Activated CD4-positive, alpha-beta memory T cell treated with anti-CD3 and anti-CD28 coated beads for 36 hours (primary cell): ENCODE results near the gene CBARP. TPM values are rescaled to one million over a fixed set of nuclear protein-coding genes. Genes with fewer than 3 reads are reported as not detected.
A peak's percentile ranks its signal among the peaks of the same experiment; 100 is the strongest.

ENCODE experiments used
- CTCF ChIA-PET: fragments of 350-600 bp; sonication (Branson Sonifier 250); formaldehyde crosslinking; loops from one replicate; lab custom pipeline; 2021; ENCODE audit warnings: antibody characterized with exemption, inconsistent platforms; lab: Charles Lee
- POLR2A ChIA-PET: fragments of 350-600 bp; sonication (Branson Sonifier 250); formaldehyde crosslinking; loops from one replicate; lab custom pipeline; 2021; ENCODE audit warnings: antibody characterized with exemption; lab: Charles Lee
- DNase-seq: peaks from one replicate; pipeline ENCODE4 v3.0.0-alpha.2; 2020
- H3K27ac Mint-ChIP-seq: one replicate; pipeline ENCODE4 v1.8.0; 2021; ENCODE audit warnings: mixed read lengths
- H3K27me3 Mint-ChIP-seq: one replicate; pipeline ENCODE4 v1.8.0; 2021; ENCODE audit warnings: mixed read lengths
- H3K36me3 Mint-ChIP-seq: one replicate; pipeline ENCODE4 v1.8.0; 2021; ENCODE audit warnings: mixed read lengths
- H3K4me1 Mint-ChIP-seq: one replicate; pipeline ENCODE4 v1.8.0; 2021; ENCODE audit warnings: low read depth, mixed read lengths
- H3K4me3 Mint-ChIP-seq: one replicate; pipeline ENCODE4 v1.8.0; 2021; ENCODE audit warnings: mild to moderate bottlenecking, mixed read lengths
- H3K9me3 Mint-ChIP-seq: one replicate; pipeline ENCODE4 v1.8.0; 2021; ENCODE audit warnings: mixed read lengths
- intact Hi-C: fragments of 100-400 bp; cut with micrococcal nuclease; formaldehyde crosslinking; loops from one replicate; pipeline ENCODE4 v1.15.1; 2023
- total RNA-seq, 2 experiments: library from RNA; stranded (reverse); gene quantifications; one replicate each; pipeline ENCODE4 v1.2.3, GENCODE V29; 2021

The CBARP gene
- total RNA-seq, 2 experiments from 2014 or later: 1.3 to 2.1 TPM

DNA sequence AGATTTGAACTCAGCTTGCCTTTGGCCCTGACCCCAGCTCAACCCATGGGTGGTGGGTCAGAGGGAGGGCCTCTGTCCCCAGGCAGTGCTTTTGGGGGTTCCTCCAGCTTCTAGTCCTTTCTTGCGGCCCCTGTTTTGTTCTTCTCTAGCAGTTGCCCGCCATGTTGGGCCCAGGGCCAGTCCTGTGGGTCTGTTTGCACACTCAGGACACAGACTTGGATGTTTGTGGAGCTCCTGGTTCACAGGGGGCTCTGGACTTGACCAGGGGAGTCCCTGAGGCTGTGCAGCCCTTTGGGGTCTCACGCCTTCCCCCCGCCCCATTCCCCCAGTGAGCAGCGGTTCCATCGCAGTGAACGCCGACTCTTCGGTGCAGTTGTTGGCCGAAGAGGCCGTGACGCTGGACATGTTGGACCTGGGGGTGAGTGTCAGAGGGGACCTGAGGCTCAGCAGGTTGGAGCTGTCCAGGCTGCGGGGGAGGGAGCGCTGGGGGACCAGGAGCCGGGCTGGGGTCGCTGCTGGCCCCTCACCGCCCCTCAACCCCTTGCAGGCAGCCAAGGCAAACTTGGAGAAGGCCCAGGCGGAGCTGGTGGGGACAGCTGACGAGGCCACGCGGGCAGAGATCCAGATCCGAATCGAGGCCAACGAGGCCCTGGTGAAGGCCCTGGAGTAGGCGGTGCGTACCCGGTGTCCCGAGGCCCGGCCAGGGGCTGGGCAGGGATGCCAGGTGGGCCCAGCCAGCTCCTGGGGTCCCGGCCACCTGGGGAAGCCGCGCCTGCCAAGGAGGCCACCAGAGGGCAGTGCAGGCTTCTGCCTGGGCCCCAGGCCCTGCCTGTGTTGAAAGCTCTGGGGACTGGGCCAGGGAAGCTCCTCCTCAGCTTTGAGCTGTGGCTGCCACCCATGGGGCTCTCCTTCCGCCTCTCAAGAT is 6.2 kb upstream of the CBARP start:
- intact Hi-C loops: loop anchor here (1.0 to 5.0 kb wide), 3 partner anchors 22 to 222 kb away; partner anchors contain the start of genes GPX4, RNU6-2 and TMEM259
- POLR2A ChIA-PET: interaction anchor here (1.6 to 3.9 kb wide), 6 partner anchors 9 to 25 kb away, joined by 4 to 37 read pairs (median 8); partner anchors contain the start of gene CIRBP
- peak overlapping the region; percentile 81 for H3K27ac Mint-ChIP-seq

DNA sequence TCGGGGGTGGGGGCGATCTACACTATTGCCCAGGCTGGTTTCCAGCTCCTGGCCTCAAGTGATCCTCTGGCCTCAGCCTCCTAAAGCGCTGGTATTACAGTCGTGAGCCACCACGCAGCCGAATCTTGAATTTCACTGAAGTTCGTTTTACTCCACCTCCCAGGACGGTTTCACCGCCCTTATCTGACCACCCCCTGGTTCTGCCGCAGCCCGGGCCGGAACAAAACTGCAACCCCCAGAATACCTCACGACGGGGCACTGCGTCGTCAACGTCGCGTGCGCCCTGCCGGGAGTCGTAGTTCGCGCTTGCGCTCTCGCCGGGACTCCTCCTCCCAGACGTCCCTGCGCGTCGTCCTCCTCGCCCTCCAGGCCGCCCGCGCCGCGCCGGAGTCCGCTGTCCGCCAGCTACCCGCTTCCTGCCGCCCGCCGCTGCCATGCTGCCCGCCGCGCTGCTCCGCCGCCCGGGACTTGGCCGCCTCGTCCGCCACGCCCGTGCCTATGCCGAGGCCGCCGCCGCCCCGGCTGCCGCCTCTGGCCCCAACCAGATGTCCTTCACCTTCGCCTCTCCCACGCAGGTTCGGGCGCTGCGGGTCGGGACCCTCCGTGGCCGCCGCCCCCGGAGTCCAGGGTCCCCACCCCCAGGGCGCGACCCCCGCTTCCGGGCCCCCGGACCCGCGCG is 3.8 kb upstream of the CBARP start, which contains the start of gene ATP5F1D:
ATP5F1D (plus strand) TSS at position 335 of the 679 bp plus-strand sequence; CDS start at position 435, 100 bp downstream.
- Mint-ChIP-seq H3K4me3 (peak within 1 kb of the TSS; percentile 91), H3K9me3 (no peaks in the 10 kb centered on the region), H3K27me3 (peaks cover 9% of the 10 kb centered on the region), H3K36me3 (no peaks in the 10 kb centered on the region), H3K4me1 (peaks cover 37% of the 10 kb centered on the region), H3K27ac (peak within 1 kb of the TSS; percentile 80)
- ChIA-PET CTCF (interaction anchor here (0.6 to 8.1 kb wide), 10 partner anchors 20 to 257 kb away, joined by 3 to 649 read pairs (median 4); partner anchors contain the start of genes CIRBP and WDR18), POLR2A (interaction anchor here (0.8 to 2.7 kb wide), 3 partner anchors 28 to 31 kb away, joined by 3 to 10 read pairs (median 4); partner anchors contain the start of gene CIRBP)
- DNase-seq: peak; percentile 96
- intact Hi-C loops: loop anchor here (2.0 to 5.0 kb wide), 5 partner anchors 109 to 321 kb away; partner anchors contain the start of genes GPX4, GRIN3B, RNU6-2 and TMEM259

More for the DNA sequence above, 6.2 kb upstream of the CBARP start:
- Mint-ChIP-seq H3K4me3 (peak overlapping the region; percentile 57), H3K36me3 (no peaks in the 10 kb centered on the region), H3K4me1 (peaks cover 29% of the 10 kb centered on the region), H3K9me3 (no peaks in the 10 kb centered on the region), H3K27me3 (peaks cover 2% of the 10 kb centered on the region)
- CTCF ChIA-PET: interaction anchor here (0.6 to 8.1 kb wide), 43 partner anchors 17 to 632 kb away, joined by 3 to 649 read pairs (median 4); partner anchors contain the start of genes ARHGAP45, CIRBP, CNN2 and FAM174C
- DNase-seq: peak; percentile 88

DNA sequence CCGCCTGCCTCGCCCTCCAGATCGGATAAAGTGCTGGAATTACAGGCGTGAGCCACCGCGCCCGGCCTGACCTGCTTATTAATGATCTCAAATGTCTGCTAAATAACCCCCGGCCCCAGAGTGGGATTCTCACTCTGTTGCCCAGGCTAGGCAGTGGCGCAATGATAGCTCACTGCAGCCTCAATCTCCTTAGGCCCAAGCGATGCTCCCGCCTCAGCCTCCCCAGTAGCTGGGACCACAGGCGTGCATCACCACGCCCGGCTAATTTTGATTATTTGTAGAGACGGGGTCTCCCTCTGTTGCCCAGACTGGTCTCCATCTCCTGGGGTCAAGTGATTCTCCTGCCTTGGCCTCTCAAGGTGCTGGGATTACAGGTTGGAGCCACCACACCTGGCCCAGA is 3.1 kb upstream of the CBARP start:
- H3K4me1 Mint-ChIP-seq: peaks cover 37% of the 10 kb centered on the region
- peak overlapping the region; percentile 73 for H3K4me3 Mint-ChIP-seq
- peaks cover 9% of the 10 kb centered on the region for H3K27me3 Mint-ChIP-seq
- ChIA-PET CTCF (interaction anchor here (0.6 to 8.1 kb wide), 14 partner anchors 20 to 257 kb away, joined by 3 to 649 read pairs (median 4); partner anchors contain the start of genes ARHGAP45, CIRBP, GRIN3B and WDR18), POLR2A (interaction anchor here (0.8 to 2.7 kb wide), 3 partner anchors 27 to 32 kb away, joined by 3 to 10 read pairs (median 4); partner anchors contain the start of gene CIRBP)
- H3K36me3 Mint-ChIP-seq: no peaks in the 10 kb centered on the region
- H3K27ac Mint-ChIP-seq: no peak overlapping the region
- no peak for DNase-seq
- intact Hi-C loops: loop anchor here (2.0 to 5.0 kb wide), 5 partner anchors 108 to 320 kb away; partner anchors contain the start of genes GPX4, GRIN3B, RNU6-2 and TMEM259
- no peaks in the 10 kb centered on the region for H3K9me3 Mint-ChIP-seq

DNA sequence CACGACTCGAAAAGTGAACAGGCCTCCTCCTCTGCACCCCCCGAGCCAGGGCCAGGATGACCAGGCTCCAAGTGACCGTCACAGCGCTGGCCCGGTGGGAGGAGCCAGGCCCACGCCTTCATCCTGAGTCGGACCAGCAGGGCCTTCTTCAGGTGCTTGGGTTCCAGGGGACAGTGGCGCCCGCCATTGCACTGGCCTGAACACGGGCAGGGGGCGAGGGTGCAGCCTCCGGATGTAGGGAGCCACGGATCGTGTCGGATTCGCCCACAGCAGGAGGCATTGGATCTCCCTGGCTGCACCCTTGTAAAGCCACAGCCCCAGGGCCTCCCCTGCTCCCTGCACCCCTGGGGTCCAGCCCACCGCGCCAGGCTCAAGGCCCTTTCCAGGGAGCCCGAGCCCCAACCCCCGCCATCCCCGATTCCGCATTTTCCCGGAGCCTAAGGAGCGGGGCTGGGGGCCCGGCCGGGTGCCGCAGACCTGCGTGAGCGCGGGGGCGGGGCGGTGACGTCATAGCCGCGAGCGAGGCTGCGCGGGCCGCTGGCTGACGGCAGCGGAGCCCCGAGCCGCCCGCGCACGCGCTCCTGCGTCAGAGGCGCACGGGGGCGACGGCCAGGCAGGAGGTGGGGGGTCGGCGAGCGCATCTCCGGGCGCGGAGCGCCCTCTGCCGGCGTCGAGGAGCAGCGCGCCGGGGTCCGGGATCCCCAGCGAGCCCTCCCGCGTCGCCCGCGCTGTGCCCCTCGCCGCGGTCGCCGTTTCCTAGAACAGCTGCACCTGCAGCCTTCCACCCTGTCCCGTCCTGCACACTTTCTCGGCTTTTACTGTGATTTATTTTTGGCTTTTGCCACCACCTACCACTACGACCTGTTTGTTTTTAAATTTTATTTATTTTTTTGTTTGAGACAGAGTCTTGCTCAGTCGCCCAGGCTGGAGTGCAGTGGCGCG is 2.3 kb upstream of the CBARP start:
- Mint-ChIP-seq H3K27me3 (peaks cover 9% of the 10 kb centered on the region), H3K27ac (no peak overlapping the region), H3K4me1 (peaks cover 37% of the 10 kb centered on the region), H3K9me3 (no peaks in the 10 kb centered on the region), H3K36me3 (no peaks in the 10 kb centered on the region), H3K4me3 (no peak overlapping the region)
- CTCF ChIA-PET: interaction anchor here (0.7 to 8.1 kb wide), 10 partner anchors 21 to 256 kb away, joined by 3 to 649 read pairs (median 4); partner anchors contain the start of genes ARHGAP45, CIRBP, GRIN3B and WDR18
- intact Hi-C loops: loop anchor here (2.0 to 5.0 kb wide), 5 partner anchors 107 to 319 kb away; partner anchors contain the start of genes GPX4, GRIN3B, RNU6-2 and TMEM259
- peak; percentile 94 for DNase-seq
- POLR2A ChIA-PET: interaction anchor here (1.1 to 2.7 kb wide), 2 partner anchors 26 to 29 kb away, joined by 4 to 10 read pairs; partner anchors contain the start of gene CIRBP

DNA sequence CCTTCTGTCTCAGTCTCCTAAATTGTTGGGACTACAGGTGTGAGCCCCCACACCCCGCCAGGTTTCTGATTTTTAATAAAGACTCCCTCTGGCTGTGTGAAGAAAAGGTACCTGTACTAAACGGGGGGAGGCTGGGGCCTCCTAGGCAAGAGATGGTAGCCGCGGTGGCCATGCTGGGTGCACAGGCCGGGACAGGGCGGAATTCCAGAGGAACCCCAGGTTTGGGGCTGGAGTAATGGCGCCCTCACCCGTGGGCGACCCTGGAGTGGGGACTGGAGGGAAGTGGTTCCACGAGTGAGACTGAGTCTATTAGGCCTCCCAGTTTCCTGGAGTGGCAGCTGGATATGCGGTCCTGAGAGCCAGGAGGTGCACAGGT is 1.6 kb upstream of the CBARP start:
- no peaks in the 10 kb centered on the region for H3K36me3 Mint-ChIP-seq
- H3K27ac Mint-ChIP-seq: no peak overlapping the region
- no peak for DNase-seq
- CTCF ChIA-PET: interaction anchor here (1.1 to 8.1 kb wide), 3 partner anchors 16 to 222 kb away, joined by 3 to 649 read pairs (median 4); partner anchors contain the start of gene CIRBP
- peaks cover 31% of the 10 kb centered on the region for H3K4me1 Mint-ChIP-seq
- POLR2A ChIA-PET: interaction anchor here (1.4 kb wide), 1 partner anchor 30 kb away, joined by 5 read pairs; the partner anchor contains the start of gene CIRBP
- no peaks in the 10 kb centered on the region for H3K9me3 Mint-ChIP-seq
- peak overlapping the region; percentile 64 for H3K4me3 Mint-ChIP-seq
- intact Hi-C loops: no loop called here
- H3K27me3 Mint-ChIP-seq: peaks cover 9% of the 10 kb centered on the region

DNA sequence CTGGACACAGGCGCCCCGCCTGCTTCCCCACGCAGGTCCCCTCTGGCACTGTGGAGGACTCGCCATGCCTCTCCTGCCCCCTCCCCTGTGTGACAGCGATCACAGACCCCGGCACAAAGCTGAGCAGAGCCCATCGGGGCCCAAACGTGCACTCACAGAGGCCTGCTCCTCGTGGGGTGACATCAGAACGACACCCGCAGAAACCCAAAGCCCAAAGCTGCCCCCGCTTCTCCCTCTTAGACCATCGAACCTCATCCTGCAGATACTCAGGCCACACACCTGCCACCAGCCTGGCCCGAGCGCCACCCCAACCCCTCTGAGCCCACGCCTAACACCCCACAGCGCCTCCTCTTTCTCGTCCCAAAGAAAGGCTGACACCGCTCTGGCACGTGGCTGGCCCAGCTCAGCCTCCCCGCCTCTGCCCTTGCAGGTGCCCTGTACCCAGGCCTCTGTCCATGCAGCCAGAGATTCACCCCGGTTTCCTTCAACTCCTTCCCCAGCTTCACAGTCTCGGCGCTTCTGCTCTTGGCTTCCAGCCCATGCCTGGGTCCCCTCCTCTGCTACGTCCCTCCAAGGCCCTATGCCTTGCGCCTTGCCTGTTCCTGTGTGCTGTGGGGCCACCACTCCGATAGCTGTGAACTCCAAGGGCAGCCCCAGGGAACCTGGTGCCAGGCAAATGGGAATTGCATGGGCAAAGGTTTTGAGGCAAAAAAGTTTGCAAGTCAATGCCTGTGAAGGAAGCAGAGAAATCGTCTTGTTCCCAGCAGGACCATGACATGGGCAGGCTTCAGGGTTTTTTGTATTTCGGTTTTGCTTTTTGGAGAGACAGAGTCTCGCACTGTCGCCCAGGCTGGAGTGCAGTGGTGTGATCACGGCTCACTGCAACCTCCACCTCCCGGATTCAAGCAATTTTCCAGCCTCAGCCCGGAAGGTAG is 831 bp upstream of the CBARP start:
- Mint-ChIP-seq H3K27me3 (peaks cover 9% of the 10 kb centered on the region), H3K4me3 (peak overlapping the region; percentile 64), H3K27ac (peak overlapping the region; percentile 33), H3K9me3 (no peaks in the 10 kb centered on the region), H3K4me1 (peaks cover 29% of the 10 kb centered on the region), H3K36me3 (no peaks in the 10 kb centered on the region)
- intact Hi-C loops: no loop called here
- CTCF ChIA-PET: interaction anchor here (1.1 to 1.2 kb wide), 2 partner anchors 15 to 221 kb away, joined by 3 to 4 read pairs; no protein-coding TSS in a partner anchor
- DNase-seq: no peak
- POLR2A ChIA-PET: interaction anchor here (0.5 to 1.4 kb wide), 3 partner anchors 30 to 424 kb away, joined by 3 to 5 read pairs (median 3); partner anchors contain the start of gene CIRBP

DNA sequence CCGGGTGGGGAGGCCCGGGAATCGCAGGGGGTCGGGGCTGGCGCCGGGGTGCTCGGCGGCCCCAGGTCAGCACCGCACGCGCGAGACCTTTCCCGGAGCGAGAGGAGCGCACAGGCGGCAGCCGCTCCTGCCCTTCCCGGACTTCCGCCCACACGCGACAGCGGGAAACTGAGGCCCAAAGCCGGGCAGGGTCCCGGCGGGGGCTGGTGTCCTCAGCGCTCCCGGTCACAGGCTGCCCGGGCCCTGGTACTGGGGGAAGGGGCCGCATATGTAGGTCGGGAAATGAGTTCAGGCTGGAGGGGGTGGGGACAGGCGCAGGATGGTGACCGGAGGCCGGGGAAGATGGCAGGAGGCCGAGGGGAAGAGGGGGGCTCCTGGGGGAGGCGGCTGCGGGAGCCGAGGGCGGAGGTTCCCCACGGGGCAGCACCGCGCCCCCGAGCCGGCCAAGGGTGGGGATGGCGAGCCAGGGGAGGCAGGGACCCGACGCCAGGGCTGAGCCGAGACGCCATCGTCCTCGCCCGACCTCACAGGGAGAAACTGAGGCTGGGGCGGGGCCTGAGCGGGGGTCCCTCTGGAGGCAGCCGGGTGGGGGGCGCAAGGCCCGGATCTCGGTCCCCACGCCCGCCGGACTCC is 662 bp downstream of the CBARP start:
- ChIA-PET POLR2A (no interaction called here), CTCF (no interaction called here)
- no peak overlapping the region for H3K27ac Mint-ChIP-seq
- H3K9me3 Mint-ChIP-seq: no peaks in the 10 kb centered on the region
- no peak for DNase-seq
- H3K36me3 Mint-ChIP-seq: no peaks in the 10 kb centered on the region
- peak overlapping the region; percentile 55 for H3K4me3 Mint-ChIP-seq
- H3K27me3 Mint-ChIP-seq: peaks cover 9% of the 10 kb centered on the region
- H3K4me1 Mint-ChIP-seq: peaks cover 19% of the 10 kb centered on the region
- intact Hi-C loops: no loop called here

DNA sequence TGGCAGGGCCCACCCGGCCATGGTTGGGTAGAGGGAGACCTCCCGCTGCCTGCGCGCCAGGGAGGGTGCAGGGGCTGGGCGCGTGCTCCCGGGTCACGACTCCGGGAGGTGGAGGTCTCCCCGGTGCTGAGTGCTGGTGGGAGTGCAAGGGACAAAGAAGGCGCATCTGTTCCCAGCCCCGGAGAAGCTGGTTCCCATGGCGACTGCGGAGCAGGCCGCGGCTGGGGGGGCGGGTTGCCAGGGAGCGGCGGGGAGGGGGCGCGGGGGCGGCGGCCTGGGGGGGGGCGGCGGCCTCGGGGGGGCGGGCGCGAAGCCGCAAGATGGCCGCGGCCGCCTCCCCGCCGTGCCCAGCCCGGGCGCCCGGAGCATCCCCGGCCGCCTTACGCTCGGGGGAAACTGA is 1.2 kb downstream of the CBARP start:
- no peak for DNase-seq
- POLR2A ChIA-PET: no interaction called here
- intact Hi-C loops: no loop called here
- H3K27ac Mint-ChIP-seq: no peak overlapping the region
- H3K27me3 Mint-ChIP-seq: peaks cover 9% of the 10 kb centered on the region
- no peaks in the 10 kb centered on the region for H3K9me3 Mint-ChIP-seq
- no peaks in the 10 kb centered on the region for H3K36me3 Mint-ChIP-seq
- peaks cover 19% of the 10 kb centered on the region for H3K4me1 Mint-ChIP-seq
- CTCF ChIA-PET: no interaction called here
- no peak overlapping the region for H3K4me3 Mint-ChIP-seq
